MCF 10A (cell line): ENCODE results near the gene SIRPB2. TPM values are rescaled to one million over a fixed set of nuclear protein-coding genes. Genes with fewer than 3 reads are reported as not detected.

Experiments
- BruUV-seq: library from RNA; stranded (reverse); fragments of 400-500 nt; replicated peaks from 2 replicates; lab custom pipeline; 2021; lab: Mats Ljungman, UMichigan
- CTCF ChIA-PET: fragments of 300-600 bp; sonication (Branson Sonifier 250); formaldehyde crosslinking; extraction: SDS; loops from one replicate; lab custom pipeline; 2021; ENCODE audit warnings: antibody characterized with exemption, inconsistent platforms; lab: Yijun Ruan, JAX
- POLR2A ChIA-PET: fragments of 300-600, 350-650 bp; sonication (Branson Sonifier 250); formaldehyde crosslinking; extraction: SDS; loops from one replicate; lab custom pipeline; 2020; ENCODE audit warnings: antibody characterized with exemption, inconsistent platforms; lab: Yijun Ruan, JAX
- DNase-seq: peaks from one replicate; pipeline ENCODE4 v3.0.0-alpha.2; 2018; ENCODE audit not compliant: unreplicated experiment
- H3K27ac Mint-ChIP-seq: one replicate; pipeline ENCODE4 v1.8.0; 2022; ENCODE audit warnings: mild to moderate bottlenecking, low read depth, mixed read lengths; ENCODE audit not compliant: unreplicated experiment
- H3K27me3 Mint-ChIP-seq: one replicate; pipeline ENCODE4 v1.8.0; 2022; ENCODE audit warnings: mixed read lengths; ENCODE audit not compliant: insufficient read depth, unreplicated experiment
- H3K36me3 Mint-ChIP-seq: one replicate; pipeline ENCODE4 v1.8.0; 2022; ENCODE audit warnings: mild to moderate bottlenecking, moderate library complexity, mixed read lengths; ENCODE audit not compliant: insufficient read depth, unreplicated experiment
- H3K4me1 Mint-ChIP-seq: one replicate; pipeline ENCODE4 v1.8.0; 2022; ENCODE audit warnings: mixed read lengths; ENCODE audit not compliant: insufficient read depth, unreplicated experiment
- H3K4me3 Mint-ChIP-seq: one replicate; pipeline ENCODE4 v1.8.0; 2022; ENCODE audit warnings: mild to moderate bottlenecking, moderate library complexity, mixed read lengths; ENCODE audit not compliant: unreplicated experiment
- H3K9me3 Mint-ChIP-seq: one replicate; pipeline ENCODE4 v1.8.0; 2022; ENCODE audit warnings: mixed read lengths; ENCODE audit not compliant: unreplicated experiment
- intact Hi-C: fragments of 100-400 bp; cut with micrococcal nuclease; formaldehyde crosslinking; loops from 2 replicates; pipeline ENCODE4 v1.14.1; 2022
- total RNA-seq: library from RNA; stranded (reverse); gene quantifications from 2 replicates; pipeline ENCODE4 v1.2.3, GENCODE V29; 2022
- TF ChIP-seq, protein P1 (sequence below): fragments of 200-600 bp; IDR thresholded peaks from one replicate; pipeline ENCODE4 v1.8.0; 2022; ENCODE audit warnings: antibody characterized with exemption, mild to moderate bottlenecking; ENCODE audit not compliant: unreplicated experiment

SIRPB2 gene
- total RNA-seq, 1 experiment from 2014 or later = 1.8 TPM

- Mint-ChIP-seq H3K27ac (peak overlapping the region; percentile 66), H3K9me3 (no peaks in the 10 kb centered on the region), H3K4me1 (peaks cover 33% of the 10 kb centered on the region), H3K36me3 (peaks cover 15% of the 10 kb centered on the region), H3K27me3 (no peaks in the 10 kb centered on the region), H3K4me3 (peak overlapping the region; percentile 78)
- ChIA-PET CTCF (interaction anchor here (0.5 to 25.4 kb wide), 19 partner anchors 8 to 334 kb away, joined by 3 to 615 read pairs (median 5); partner anchors contain the start of gene SIRPB2), POLR2A (interaction anchor here (0.6 to 7.0 kb wide), 18 partner anchors 10 to 1099 kb away, joined by 3 to 150 read pairs (median 9); partner anchors contain the start of genes FKBP1A, SDCBP2 and SIRPB2)
- peak; percentile 55 for DNase-seq
- TSS peak; percentile 29 for BruUV-seq
- intact Hi-C loops = loop anchor here (1.0 to 10.0 kb wide), 2 partner anchors 72 to 151 kb away; partner anchors contain the start of gene FKBP1A
- TF ChIP-seq, protein P1, sequence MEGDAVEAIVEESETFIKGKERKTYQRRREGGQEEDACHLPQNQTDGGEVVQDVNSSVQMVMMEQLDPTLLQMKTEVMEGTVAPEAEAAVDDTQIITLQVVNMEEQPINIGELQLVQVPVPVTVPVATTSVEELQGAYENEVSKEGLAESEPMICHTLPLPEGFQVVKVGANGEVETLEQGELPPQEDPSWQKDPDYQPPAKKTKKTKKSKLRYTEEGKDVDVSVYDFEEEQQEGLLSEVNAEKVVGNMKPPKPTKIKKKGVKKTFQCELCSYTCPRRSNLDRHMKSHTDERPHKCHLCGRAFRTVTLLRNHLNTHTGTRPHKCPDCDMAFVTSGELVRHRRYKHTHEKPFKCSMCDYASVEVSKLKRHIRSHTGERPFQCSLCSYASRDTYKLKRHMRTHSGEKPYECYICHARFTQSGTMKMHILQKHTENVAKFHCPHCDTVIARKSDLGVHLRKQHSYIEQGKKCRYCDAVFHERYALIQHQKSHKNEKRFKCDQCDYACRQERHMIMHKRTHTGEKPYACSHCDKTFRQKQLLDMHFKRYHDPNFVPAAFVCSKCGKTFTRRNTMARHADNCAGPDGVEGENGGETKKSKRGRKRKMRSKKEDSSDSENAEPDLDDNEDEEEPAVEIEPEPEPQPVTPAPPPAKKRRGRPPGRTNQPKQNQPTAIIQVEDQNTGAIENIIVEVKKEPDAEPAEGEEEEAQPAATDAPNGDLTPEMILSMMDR = no peak
These were observed 25.6 kb downstream of the SIRPB2 start for GRCh38 chr20:1465470-1466210.

DNA sequence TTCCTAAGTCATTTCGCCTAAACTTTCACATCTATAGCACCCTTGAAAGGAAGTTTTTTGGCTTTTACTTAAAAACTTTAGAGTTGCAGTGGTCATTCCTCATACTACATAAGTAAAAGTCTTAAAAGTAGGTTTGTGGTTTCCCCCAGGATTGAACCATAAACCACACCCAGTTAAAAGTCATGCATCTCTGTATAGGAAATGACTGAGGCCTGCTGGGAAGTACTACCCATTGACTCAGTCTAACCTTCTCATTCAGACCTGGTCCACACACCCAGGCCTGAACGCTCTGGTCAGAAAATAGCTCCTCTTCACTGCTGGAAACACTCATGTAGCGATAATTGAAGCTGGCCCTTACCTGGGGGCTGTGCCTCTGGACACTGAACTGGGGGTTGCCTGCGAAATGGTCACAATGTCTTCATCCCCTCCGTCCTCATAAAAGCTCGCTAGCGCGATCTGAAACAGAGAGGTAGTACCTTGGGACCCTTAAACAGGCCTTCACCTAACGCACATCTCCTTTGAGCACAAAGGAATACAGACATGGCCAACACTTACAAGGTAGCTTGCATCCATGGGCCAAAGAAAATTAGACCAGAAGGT lies 27.1 kb downstream of the SIRPB2 start:
- Mint-ChIP-seq H3K27me3 (no peaks in the 10 kb centered on the region), H3K4me1 (peaks cover 29% of the 10 kb centered on the region), H3K27ac (peak overlapping the region; percentile 16), H3K4me3 (no peak overlapping the region), H3K9me3 (no peaks in the 10 kb centered on the region), H3K36me3 (peaks cover 31% of the 10 kb centered on the region)
- TF ChIP-seq, protein P1 = no peak
- no TSS peak for BruUV-seq
- ChIA-PET CTCF (interaction anchor here (0.6 to 25.4 kb wide), 5 partner anchors 42 to 270 kb away, joined by 3 to 615 read pairs (median 4); no protein-coding TSS in a partner anchor), POLR2A (interaction anchor here (0.9 to 5.5 kb wide), 2 partner anchors 13 to 40 kb away, joined by 3 to 56 read pairs; no protein-coding TSS in a partner anchor)
- intact Hi-C loops = loop anchor here (10.0 kb wide), 1 partner anchor 149 kb away; no protein-coding TSS in a partner anchor
- no peak for DNase-seq

DNA sequence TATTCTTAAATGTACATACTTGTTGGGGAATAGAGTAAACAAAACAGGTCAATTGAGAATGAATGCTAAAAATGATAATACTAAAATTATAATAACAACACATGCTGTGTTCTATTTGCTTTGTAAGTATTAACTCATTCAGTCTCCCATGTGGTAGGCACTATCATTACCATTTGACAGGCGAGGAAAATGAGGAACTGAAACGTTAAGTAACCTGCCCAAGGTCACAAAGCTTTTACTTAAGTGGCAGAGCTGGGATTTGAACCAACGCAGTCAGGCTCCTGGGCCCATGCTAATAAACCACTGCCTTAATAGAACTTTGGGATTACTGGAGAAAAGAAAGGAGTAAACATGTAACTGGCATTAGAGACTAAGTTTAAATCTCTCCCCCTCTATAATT lies 28.4 kb downstream of the SIRPB2 start:
- no TSS peak for BruUV-seq
- POLR2A ChIA-PET = interaction anchor here (0.6 kb wide), 1 partner anchor 13 kb away, joined by 3 read pairs; no protein-coding TSS in a partner anchor
- no peaks in the 10 kb centered on the region for H3K27me3 Mint-ChIP-seq
- TF ChIP-seq, protein P1 = no peak
- no peak for DNase-seq
- H3K27ac Mint-ChIP-seq = no peak overlapping the region
- peaks cover 21% of the 10 kb centered on the region for H3K4me1 Mint-ChIP-seq
- H3K4me3 Mint-ChIP-seq = no peak overlapping the region
- no peaks in the 10 kb centered on the region for H3K9me3 Mint-ChIP-seq
- peaks cover 43% of the 10 kb centered on the region for H3K36me3 Mint-ChIP-seq
- intact Hi-C loops = loop anchor here (10.0 kb wide), 1 partner anchor 148 kb away; no protein-coding TSS in a partner anchor
- CTCF ChIA-PET = interaction anchor here (1.1 to 25.4 kb wide), 3 partner anchors 11 to 59 kb away, joined by 3 to 615 read pairs (median 4); no protein-coding TSS in a partner anchor
